ENCODE measurements around the gene AQP5.

The AQP5 gene

GRCh38 chr12:49963976-49964815, 2.5 kb downstream of the AQP5 start:
- no peak for DNase-seq (ENCODE audit: low read depth in 1 of 2, low spot score in 1 of 2)

DNA sequence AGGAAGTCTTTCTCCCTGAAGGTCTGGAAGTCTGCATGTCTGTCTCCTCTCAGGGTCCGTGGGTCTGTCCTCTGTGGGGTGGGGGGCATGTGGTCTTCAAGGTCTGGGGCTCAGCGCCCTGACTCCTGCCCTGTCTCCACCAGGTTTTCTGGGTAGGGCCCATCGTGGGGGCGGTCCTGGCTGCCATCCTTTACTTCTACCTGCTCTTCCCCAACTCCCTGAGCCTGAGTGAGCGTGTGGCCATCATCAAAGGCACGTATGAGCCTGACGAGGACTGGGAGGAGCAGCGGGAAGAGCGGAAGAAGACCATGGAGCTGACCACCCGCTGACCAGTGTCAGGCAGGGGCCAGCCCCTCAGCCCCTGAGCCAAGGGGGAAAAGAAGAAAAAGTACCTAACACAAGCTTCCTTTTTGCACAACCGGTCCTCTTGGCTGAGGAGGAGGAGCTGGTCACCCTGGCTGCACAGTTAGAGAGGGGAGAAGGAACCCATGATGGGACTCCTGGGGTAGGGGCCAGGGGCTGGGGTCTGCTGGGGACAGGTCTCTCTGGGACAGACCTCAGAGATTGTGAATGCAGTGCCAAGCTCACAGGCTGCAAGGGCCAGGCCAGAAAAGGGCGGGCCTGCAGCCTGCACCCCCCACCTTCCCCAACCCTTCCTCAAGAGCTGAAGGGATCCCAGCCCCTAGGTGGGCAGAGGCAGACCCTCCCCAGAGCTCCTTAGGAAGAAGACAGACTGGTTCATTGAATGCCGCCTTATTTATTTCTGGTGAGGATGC, 3.4 kb downstream of the AQP5 start:
- DNase-seq (ENCODE audit: low read depth in 1 of 2, low spot score in 1 of 2): no peak

DNA sequence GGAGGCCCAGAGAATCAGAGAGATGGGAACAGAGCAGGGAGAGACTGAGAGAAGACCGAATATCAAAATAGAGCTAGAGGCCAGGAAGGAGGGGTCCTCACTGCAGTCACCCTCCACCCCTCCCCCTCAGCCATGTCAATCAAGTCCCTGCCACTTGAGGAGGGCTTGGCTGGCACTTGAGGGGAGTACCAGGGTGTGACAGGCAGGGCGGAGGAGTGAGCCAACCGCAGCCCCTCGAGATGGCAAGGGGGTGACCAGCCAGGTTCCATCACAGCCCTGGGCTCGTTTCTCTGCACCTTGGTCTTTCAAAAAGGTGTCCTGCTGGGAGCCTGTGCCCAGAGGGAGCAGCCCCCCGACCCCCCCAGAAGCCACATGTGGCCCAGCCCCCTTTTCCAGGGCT, 4.2 kb downstream of the AQP5 start:
- DNase-seq (ENCODE audit: low read depth in 1 of 2, low spot score in 1 of 2): no peak

DNA sequence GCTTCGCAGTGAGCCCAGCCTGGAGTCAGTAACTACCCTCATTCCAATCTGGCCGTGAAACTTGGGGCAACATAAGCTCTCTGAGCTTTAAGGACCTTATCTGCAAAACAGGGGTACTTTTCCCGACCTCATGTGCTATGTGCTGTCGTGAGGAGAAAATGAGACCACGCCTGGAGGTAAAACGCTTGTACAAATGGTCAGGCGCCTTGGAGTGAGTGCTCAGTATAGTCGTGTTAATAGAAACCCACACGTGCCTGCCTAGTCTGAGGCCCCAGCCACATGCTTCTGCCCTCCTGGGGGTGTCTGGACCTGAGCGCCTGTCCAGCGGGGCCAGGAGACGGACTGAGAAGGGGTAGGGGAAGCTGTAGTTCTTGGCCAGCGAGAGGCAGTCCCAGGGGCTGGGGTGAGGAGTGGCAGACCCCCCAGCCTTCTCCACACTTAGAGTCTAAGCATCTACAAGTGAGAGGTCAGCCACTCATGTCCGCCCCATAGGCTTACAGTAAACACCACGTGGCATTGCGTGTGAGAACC, 4.9 kb downstream of the AQP5 start:
- no peak for DNase-seq (ENCODE audit: low read depth in 1 of 2, low spot score in 1 of 2)

GRCh38 chr12:49967042-49967776, 5.5 kb downstream of the AQP5 start:
- DNase-seq (ENCODE audit: low read depth in 1 of 2, low spot score in 1 of 2): peak; percentile 85 to 94

GRCh38 chr12:49967777-49968250, 6.1 kb downstream of the AQP5 start:
- DNase-seq (ENCODE audit: low read depth in 1 of 2, low spot score in 1 of 2): no peak

DNA sequence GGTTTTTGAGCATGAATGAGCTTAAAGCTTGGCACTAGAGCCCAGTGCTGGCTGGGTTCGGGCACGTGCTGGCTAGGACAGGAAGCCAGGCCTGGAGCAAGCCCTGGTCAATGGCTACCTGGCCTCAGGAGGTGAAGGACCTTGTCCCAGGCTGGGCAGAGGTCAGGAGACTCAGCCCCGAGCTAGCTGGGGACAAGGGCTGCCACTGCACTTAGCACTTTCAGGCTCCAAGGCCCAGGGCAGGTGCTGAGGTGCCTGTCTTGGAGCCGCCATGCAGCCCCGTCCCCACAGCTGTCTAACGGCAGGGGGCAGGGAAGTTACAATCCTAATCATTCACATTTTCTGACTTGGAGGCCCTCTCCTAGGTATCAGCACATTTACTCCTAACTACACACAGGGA, 6.8 kb downstream of the AQP5 start:
- DNase-seq (ENCODE audit: low read depth in 1 of 2, low spot score in 1 of 2): no peak

- DNase-seq (ENCODE audit: low read depth in 1 of 2, low spot score in 1 of 2): no peak
Measured at GRCh38 chr12:49969027-49969426, 7.4 kb downstream of the AQP5 start.

DNA sequence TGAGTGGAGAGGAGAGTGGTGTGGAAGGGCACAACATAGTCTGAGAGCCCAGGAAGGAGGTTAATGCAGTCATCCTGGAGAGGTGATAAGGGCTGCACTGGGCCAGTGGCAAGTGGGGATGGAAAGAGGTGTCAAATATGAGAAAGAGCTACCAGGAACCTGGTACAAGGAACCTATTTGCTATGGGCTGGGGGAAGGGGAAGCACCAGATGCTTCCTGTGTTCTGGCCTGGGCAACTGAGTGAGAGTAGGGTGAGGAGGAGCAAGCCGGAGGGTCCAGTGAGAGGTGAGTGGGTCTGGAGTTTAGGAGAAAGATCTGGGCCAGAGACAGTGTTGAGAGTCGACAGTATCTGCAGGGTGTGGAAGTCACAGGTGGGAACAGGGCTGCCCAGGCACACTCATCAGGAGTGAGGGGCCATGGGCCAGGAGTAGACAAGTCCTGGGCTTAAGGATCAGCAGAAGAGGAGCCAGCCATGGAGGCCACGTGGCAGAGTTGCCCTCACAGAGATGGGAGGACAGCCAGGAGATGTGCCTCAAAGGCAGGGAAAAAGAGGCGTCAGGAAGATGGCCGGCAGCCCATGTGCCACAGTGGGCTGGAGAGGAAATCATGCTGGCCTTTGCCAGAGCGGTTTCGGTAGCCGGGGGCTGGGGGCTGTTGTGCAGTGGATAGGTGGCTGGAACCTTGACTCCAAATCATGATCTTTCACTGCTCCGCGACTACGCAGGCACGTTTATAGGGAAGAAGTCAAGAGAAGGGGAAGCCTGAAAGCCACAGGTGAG, 8.2 kb downstream of the AQP5 start:
- DNase-seq (ENCODE audit: low read depth in 1 of 2, low spot score in 1 of 2): no peak

DNA sequence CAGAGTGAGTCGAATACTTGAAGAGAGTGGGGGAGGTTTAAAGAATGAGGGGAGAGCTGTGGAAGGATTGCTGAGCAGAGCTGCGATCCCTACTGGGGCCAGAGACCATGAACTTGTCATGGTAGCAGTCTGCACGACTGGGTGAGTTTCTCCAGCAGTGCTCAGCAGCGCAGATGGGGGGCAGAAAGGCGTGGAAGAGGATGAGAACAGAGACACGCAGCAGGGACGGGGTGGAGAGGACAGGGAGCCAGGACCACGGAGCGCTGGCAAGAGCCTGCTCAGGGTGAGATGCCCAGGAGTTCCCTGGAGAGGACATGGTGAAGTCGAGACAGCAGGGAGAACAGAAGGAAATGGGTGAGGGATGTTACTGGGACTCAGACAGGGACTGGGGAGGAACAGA, 9.0 kb downstream of the AQP5 start:
- DNase-seq (ENCODE audit: low read depth in 1 of 2, low spot score in 1 of 2): no peak

GRCh38 chr12:49971141-49971540, 9.5 kb downstream of the AQP5 start:
- DNase-seq (ENCODE audit: low read depth in 1 of 2, low spot score in 1 of 2): no peak

- DNase-seq (ENCODE audit: low read depth in 1 of 2, low spot score in 1 of 2): no peak
Measured at GRCh38 chr12:49972129-49972528, 10.5 kb downstream of the AQP5 start.

- DNase-seq (ENCODE audit: low read depth in 1 of 2, low spot score in 1 of 2): no peak
Measured at GRCh38 chr12:49972641-49973360, 11.1 kb downstream of the AQP5 start, which contains the start of gene AQP6. Gene AQP6, plus strand, starts transcription at chr12:49972947. Its CDS starts 227 bp downstream, at chr12:49973174.

GRCh38 chr12:49973361-49973830, 11.7 kb downstream of the AQP5 start:
- DNase-seq (ENCODE audit: low read depth in 1 of 2, low spot score in 1 of 2): no peak

DNA sequence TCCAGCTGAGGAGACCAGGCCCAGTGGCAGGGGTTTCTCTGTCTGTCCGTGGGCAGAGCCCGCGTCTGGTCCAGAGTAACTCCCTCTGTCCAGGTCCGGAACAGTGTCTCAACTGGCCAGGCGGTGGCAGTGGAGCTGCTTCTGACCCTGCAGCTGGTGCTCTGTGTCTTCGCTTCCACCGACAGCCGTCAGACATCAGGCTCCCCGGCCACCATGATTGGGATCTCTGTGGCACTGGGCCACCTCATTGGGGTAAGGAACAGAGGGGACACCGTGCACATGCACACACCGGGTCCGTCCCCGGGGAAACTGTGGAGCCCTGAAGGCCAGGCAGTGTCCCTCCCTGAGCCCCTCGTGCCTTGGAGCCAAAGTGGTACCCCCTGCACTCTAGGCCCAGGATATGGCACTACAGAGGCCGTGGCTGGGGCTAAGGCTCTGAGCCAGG, 12.6 kb downstream of the AQP5 start:
- no peak for DNase-seq (ENCODE audit: low read depth in 1 of 2, low spot score in 1 of 2)

GRCh38 chr12:49974677-49975317, 13.1 kb downstream of the AQP5 start:
- DNase-seq (ENCODE audit: low read depth in 1 of 2, low spot score in 1 of 2): no peak

DNA sequence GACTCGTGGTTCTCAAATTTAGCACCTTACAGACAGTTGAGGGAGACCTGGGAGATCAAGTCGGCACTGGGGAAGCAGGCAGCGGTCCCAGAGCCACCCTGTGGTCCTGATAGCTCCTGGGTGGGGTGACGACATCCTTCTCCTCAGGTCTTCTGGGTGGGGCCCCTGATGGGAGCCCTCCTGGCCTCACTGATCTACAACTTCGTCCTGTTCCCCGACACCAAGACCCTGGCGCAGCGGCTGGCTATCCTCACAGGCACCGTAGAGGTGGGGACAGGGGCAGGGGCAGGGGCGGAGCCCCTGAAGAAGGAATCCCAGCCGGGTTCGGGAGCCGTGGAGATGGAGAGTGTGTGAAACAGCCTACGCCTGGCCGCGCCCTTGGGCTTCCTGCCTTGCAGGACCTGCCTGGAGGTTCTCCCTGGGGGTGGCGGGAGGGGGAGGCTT, 13.7 kb downstream of the AQP5 start:
- no peak for DNase-seq (ENCODE audit: low read depth in 1 of 2, low spot score in 1 of 2)

GRCh38 chr12:49976557-49976956, 14.9 kb downstream of the AQP5 start:
- no peak for DNase-seq (ENCODE audit: low read depth in 1 of 2, low spot score in 1 of 2)

GRCh38 chr12:49978125-49978524, 16.5 kb downstream of the AQP5 start:
- no peak for DNase-seq (ENCODE audit: low read depth in 1 of 2, low spot score in 1 of 2)
